GM21360 (cell line): ENCODE measurements around the gene SUN5.

ENCODE experiments used
- ATAC-seq: cut with Tn5 transposase; IDR thresholded peaks from one replicate; pipeline ENCODE4 v1.9.1; 2021; ENCODE audit warnings: mild to moderate bottlenecking, moderate library complexity; ENCODE audit not compliant: unreplicated experiment

The SUN5 gene

DNA sequence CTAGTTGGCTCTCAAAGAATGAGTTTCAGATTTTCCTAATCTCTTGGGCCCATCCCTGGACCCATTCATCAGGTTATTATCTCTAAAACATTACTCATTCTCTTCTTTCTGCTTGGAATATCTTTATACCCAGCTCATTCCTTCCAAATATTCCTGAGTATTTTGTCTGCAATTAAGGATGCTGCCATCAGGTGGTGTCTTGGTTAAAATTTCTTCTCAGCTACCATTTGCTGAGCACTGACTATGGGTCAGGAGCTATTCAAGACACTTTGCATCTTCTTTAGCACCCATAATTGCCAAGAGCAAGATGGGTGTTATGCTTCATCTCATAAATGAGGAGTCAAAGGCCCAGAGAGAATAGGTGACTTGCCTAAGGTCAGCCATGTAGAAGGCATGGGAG lies 8.4 kb downstream of the SUN5 start:
- no peak for ATAC-seq

DNA sequence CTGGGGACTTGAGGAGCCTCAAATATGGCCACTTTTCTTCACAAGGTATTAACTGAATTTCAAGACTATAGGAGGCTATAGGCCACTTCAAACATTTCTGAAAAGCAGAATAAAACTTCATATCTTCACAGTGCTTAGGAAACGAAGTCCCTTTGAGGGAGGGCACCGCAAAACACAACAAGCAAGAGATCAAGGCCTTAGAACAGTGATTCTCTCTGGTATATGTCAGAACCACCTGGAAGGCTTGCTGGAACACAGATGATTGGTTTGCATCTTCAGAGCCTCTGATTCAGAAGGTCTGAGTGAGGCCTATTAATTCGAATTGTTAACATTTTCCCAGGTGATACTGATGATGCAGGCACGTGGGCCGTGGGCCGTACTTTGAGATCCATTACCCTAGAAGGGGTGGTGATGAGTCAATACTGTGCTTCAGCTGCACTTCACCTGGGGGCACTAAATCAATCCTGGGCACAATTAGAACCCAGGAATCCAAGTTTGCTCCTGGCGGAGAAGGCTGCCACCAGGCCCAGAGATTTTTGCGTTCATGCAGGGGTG lies 10.7 kb downstream of the SUN5 start:
- ATAC-seq: no peak

DNA sequence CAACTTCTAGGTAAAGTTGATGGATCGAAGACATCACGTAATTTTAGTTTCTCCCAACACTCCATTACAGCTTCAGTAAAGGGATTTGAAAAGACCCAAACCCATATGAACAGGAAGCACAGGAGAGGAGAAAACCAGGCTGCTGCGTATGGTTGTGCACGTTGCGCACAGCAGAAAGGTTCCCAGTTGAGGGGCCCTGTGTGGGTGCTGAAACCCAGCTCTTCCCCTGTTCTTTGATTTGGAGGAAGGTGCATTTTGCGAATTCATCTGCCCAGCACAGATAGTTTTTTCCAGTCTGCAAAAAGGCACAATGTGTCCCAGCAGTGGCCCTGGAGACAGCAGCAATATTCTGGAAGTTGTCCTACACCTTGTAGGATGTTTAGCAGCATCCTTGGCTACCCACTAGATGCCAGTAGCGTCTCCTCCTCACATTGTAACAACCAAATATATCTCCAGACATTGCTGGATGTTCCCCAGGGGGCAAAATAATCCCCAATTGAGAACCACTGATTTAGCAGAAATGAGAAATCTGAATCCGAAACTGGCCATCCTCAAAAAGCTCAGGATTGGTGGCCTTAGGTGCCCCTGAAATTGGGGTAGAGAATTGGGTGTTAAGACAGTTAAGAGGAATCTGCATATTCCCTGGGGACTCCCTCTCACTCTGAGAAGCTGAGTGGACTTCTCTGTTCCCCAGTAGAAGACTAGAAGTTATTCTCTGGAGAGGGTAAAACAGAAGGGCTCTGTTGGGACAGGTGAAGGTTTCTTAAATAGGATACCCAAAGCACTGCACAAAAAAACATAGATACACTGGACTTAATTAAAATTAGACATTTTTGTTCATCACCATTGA lies 12.2 kb downstream of the SUN5 start:
- no peak for ATAC-seq

DNA sequence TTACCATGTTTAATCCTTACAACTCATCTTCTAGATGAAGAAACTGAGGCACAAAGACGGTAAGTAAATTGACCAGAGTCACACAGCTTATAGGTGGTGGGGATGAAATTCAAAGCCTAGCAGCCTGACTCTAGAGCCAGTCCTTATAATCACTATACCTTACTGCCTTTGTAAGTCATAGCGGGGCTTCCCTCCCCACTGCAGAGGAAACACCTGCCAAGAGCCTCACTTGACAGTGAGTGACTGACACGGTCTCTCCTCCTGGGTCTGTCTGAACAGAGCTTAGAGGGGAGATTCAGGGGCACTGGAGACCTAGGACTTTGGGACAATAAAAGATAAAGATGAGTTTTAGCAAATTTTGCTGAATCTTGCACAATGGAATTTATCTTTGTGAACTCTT lies 12.8 kb downstream of the SUN5 start:
- ATAC-seq: no peak

DNA sequence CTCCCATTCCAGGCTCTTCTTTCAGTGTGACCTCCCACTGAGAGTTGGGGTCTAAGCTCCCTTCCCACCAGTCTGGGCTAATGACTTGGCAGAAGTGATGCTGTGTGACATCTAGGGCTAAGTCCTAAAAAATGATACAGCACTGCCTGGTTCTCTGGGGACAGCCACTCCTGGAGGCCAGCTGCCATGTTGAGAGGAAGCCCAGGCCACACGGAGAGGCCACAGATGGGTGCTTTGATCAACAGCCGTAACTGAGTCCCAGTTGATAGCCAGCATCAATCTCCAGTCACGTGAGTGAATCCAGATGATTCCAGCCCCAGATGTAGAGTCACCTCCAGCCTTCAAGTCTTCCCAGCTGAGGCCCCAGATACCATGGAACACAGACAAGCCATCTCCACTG lies 13.8 kb downstream of the SUN5 start:
- no peak for ATAC-seq

DNA sequence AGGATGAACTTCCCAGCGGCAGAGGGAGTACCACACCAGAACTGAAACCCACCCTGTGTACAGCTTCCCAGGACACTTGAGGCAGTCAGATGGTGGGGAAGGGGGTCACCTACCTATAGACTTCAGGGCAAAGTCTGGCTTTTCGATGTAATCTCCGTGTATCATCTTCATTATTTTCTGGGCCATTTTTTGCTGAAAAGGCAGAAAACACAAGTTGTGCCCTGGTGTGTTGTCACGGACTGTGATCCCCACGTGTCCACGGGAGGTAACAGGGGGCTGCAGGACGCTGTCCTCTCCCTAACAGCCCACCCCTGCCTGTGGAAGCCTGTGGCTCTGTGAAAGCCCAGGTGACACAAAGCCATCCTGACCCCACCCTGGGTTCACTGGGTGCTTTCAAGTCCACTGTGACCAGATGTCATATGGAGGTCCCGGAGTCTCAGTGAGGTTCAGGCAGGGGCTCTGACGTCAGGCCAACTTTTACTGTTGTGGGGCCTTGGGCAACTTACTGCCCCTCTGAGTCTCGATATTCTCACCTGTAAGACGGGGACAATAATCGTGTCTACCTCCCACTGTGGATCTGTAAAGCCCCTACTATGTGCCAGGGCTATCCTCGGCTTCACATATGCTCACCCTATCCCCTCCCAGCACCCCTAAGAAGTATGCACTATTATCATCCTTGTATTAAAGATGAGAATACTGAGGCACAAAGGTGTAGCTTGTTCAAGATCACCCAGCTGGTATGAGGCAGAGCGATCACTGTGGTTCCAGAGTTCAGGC lies 14.5 kb downstream of the SUN5 start:
- no peak for ATAC-seq

DNA sequence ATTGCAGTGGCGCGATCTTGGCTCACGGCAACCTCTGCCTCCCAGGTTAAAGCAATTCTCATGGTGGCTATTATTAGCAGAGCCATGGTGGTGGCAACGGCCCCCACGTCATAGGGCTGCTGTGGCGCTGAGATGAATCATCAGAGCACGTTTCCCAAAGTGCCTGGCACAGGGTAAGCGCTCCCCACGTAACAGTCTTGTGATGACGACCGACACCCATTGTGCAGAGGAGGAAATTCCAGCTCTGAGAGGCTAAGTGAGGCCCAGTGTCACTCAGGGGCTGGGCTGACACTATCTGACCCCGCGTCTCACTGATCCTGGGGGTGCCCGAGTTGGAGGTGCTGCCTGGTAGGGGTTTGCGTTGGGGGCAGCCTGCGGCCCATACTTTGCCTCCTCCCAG lies 16.2 kb downstream of the SUN5 start:
- ATAC-seq: no peak

DNA sequence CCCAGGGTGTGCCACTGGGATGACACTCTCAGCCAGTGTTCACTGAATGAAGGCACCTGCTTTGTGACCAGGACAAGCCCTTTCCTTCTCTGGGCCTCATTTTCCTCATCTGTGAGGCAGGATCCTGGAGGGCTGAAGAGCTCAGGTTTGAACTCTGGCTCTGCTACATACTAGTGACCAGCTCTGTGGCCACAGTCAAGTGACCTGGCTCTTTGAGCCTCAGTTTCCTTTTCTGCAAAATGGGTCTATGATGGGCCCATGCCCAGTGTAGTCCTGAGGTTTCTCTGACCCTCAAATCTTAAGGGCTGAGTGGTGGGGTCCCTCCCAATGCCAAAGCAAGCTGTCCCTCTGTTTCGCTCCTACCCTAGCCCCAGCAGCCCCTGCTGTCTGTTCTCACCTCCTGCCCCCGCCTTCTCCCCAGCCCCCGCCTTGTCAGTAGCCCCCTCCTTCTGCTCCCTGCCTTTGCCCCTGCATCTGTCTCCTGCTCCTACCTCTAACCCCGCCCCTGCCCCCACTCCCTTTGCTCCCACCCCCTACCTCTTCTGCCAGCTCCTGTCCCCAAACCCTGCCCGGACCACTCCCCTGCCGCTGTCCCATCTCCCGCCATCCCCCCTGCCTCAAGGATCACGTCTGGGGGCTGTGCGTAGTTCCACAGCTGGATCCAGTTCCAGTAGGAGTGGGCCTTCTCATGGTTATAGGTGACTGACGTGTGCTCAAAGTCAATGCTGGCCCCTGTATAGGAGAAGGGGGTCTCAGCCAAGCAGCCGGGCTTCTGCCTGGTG lies 17.0 kb downstream of the SUN5 start:
- ATAC-seq: no peak

DNA sequence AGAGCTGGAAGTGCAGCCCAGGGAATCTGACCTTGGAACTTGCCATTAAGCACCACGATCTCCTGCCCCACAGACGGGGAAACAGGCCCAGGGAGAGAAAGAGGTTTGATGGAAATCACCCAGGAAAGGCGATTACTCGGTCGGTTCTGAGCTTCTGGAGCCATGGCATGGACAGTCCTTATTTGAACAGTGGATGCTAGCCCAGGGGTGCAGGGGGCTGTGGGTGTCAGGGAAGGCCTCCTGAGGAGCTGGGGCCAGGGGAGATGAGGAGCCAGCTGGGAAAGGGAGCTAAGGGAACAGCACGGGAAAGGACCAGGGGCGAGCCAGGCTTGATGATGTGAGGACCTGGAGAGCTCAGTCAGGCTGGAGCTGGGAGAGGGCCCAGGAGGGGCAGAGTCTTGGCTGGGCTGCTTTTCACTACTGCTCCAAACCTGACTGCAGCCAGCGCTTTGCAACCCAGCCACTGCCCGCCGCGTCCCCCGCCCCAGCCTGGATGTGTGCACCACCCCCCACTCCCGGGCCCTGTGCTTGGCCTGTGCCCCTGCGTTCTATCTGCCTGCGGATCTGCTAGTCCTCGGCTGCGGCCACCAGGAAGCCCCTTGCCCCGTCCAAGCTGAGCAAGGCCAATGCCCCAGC lies 17.8 kb downstream of the SUN5 start:
- no peak for ATAC-seq

DNA sequence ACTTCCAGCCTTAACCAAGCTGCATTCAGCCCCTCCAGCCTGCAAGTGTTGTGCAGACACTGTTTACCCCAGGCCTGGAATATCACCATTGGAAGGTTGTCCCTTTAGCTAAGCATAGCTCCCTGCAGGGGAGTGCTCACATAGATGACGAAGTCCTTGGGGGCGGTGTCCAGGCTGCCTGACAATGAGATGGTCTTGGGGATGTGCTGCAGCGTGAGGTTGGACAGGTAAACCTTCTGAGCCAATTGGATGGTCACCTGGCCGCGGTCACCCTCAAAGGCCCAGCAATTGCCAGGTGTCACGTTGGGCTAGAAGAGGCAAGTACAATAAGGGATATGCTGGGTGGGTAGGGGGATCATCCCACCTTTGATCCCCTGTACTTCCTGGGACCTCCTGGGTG lies 18.6 kb downstream of the SUN5 start:
- no peak for ATAC-seq

DNA sequence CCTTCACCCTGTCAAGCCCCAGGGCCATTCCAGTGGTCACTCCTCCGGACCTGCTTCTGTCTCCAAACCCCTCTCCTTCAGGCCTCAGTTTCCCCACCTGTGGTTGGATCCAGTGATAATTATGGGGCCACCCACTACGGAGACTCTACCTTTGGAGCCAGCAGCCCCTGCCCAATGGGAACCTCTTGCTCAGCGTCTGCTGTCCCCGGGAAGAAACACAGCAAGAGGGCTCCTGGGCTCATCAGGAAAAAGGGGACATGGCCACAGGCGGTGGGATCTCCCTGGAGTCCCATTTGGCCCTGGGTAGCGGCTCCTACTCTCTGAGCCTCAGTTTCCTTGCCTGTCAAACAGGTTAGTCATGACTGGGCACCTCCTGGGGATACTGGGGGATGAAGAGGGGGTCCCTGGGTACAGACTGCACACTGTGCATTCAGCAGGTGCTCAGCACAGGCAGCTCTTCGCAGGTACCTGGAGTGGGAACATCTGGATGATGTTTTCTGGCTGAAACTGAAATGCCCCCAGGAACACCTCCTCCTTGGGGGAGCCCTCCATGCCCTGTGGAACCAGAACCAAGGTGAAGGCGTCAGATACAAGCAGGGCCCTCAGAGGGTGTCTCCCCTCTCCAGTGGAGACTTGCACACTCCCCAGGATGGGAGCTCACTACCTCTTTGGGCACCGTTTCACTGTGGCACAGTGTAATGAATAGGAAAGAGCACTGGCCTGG lies 19.4 kb downstream of the SUN5 start:
- ATAC-seq: no peak

DNA sequence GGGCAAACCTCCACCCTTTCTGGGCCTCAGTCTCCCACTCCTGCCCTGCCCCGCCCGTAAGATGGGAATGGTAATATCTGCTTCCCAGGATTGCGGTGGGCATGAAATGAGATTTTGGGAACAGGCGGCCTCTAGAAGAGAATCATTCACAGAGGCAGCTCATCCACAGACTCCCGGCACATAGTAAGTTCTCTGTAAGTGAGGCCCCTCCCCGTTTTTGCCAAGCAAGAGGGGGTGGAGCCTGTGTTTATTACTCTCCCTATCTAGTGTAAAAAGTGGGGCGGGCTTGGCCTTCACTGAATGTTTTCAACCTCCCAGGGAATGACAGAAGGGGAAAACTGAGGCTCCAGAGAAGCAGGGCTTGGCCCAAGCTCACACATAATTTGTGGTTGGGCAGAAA lies 20.0 kb downstream of the SUN5 start:
- no peak for ATAC-seq

DNA sequence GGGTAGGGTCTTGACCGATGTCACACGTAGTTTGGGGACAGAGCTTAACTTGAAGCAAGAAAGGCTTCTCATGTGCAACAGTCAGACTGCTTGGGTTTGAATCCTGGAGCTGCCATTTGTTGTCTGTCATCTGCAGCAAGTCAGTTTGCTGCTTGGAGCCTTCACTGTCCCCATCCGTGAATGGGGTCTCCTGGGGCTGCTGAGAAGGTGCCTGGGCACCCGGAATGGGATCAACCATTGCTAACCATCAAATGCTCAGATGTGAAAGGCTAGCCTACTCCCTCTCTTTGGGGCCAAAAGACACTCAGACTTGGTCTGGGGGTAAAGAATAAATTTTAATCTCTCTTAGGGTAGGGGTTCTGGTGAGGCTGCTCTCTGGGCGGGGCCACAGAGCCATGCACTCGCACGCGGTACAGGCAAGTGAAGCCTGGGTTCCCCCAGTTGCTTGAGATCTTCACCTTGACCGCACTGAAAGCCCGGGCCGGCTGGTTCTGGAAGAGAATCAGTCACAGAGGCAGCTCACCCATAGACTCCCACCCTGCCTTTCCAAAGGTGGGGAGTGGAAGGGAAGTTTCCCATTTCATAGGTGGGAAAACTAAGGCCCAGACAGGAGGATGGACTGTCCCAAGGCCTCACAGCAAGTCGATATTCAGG lies 20.6 kb downstream of the SUN5 start:
- no peak for ATAC-seq

DNA sequence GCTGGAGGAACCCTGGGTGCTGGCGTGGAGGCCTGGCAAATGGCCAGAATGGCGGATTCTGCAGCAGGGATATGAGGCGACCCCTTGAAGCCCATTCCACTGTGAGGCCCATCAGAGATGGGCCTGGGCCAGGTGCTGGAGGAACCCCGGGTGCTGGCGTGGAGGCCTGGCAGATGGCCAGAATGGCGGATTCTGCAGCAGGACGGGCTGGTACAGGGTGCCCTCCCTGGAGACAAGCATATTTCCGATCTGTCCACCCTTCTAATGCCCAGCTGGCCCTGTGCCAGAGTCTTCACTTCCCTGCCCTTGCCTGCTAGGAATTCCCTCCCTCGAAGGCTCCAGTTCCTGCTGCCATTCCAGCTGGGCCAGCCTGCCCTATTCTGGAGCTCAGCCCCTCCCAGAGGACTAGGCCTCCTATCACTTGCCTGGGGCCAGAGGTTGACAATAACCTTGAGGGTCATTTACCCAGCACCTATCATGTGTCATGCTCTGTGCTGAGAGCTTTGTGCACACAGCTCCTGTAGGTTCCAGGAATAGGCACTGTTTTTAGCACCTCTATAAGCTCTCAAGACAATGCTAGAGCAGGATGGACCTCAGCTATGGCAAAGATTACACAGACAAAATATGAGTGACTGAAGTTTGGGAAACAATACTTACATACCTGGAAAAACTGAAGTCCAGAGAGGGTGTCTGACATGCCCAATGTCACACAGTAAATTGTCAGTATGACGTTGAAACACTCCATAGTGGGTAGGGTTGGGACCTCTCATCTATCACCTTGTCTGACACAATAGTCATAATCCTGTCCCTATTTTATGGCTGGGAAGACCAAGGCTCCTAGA lies 21.4 kb downstream of the SUN5 start:
- no peak for ATAC-seq

DNA sequence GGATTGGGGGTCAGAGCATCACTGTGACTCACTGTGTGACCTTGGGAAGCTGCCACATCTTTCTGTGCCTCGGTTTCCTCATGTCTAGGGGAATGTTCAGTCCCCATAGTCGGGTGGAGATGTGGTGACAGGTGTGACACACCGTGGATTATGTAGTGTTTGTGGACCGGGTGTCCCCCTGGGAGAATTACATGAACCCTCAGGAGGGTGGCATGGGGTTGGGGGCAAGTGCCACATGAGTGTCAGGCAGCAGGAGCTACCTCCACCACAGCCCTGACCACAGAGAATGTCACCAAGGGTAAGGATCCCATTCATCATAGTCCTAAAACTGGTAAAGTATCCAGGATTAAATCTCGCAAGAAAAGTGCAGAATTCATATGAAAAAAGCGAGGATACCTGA lies 23.2 kb downstream of the SUN5 start:
- no peak for ATAC-seq

DNA sequence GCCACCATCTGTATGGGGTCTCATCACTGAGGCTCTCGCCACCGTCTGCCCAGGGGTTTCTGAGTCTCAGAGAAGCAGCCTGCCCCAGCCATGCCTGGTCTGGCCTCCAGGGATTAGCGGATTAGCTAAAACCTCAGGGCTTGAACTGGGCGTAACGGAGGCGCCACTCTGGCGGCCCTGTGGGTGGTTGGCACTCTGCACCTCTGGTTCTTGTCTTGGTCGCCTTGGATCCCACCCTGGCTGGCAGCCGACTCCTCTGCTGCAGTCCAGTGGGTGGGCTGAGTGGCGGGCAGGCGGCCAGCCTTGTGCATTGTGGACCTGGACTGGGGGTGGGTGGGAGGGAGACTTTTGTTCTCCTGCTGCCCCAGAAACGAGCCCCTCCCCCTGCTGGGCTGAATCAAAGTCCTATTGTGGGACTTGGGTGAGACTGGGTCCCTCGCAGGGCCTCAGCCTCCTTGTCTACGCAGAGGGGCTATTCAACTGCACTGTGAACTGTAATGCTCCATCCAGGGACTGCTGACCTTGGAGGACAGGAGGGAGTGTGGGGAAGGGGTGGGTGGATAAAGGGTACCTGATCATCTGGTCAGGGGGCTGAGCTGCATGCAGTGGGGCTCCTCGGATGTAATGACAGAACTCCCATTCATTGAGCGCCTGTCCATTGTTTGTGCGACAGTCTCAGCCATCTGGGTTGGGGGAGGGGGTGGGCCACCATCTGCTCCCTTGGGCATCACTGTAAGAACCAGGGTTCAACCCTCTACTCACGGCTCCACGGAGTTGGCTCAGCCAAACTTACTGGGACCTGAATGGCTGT lies 23.9 kb downstream of the SUN5 start:
- no peak for ATAC-seq

DNA sequence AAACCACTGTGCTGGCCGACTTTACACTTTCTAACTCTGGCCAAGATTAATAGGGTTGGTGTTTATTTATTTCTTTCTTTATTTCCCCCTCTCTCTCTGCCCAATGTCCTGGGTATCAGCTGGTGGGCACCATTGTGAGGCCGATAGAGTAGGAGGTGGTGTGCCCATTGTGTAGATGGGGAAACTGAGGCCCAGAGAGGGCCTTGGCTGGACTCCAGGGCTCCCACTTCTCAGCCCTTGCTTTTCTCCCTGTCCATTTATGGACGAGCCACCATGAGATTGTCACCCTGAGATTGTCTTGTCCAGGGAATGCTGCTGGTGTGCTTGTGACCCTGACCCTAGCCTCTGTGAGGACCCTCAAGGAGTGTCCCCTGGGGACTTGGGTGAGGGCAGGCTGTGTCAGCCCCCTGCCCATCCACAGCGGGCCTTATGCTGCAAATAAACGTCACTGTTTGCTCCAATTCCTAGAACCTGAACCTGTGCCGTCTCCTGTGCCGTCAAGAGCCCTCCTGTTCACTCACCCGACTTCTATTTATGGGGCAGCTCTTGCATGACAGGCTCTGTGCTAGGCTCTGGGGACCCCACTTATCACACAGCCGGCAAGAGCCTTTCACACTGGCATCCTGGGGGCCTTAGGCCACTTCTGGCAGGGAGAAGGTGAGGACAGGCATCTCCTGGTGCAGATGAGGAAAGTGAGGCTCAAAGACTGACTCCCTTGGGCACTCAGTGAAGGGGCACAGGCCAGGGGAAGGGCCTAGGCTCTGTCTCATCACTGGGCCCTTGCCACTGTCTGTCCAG lies 24.8 kb downstream of the SUN5 start:
- ATAC-seq: no peak
